IPS DF 4.7 (cell line): ENCODE data around the gene TTC16.

Experiments
- DNase-seq: peaks from one replicate; pipeline ENCODE4 v3.0.0-alpha.2; 2013; ENCODE audit warnings: low spot score; ENCODE audit errors: extremely low read depth

Gene TTC16

GRCh38 chr9:127763918-127764384, 48.1 kb downstream of the TTC16 start:
- no peak for DNase-seq

- DNase-seq, result no peak
Measured at GRCh38 chr9:127765418-127765817, 49.5 kb downstream of the TTC16 start.

GRCh38 chr9:127767410-127767809, 51.5 kb downstream of the TTC16 start:
- no peak for DNase-seq

- DNase-seq, result no peak
Measured at GRCh38 chr9:127767909-127768331, 52.0 kb downstream of the TTC16 start.

- no peak for DNase-seq
Measured at GRCh38 chr9:127768698-127769097, 52.8 kb downstream of the TTC16 start.

- no peak for DNase-seq
Measured at GRCh38 chr9:127769101-127769500, 53.2 kb downstream of the TTC16 start.

GRCh38 chr9:127769929-127770582, 54.2 kb downstream of the TTC16 start:
- no peak for DNase-seq

GRCh38 chr9:127770583-127770904, 54.7 kb downstream of the TTC16 start:
- DNase-seq, result no peak

- DNase-seq, result peak; percentile 84
Measured at GRCh38 chr9:127770905-127771569, 55.2 kb downstream of the TTC16 start.

GRCh38 chr9:127771570-127772189, 55.8 kb downstream of the TTC16 start:
- DNase-seq, result no peak

- no peak for DNase-seq
Measured at GRCh38 chr9:127772603-127773002, 56.7 kb downstream of the TTC16 start.

GRCh38 chr9:127773272-127773671, 57.4 kb downstream of the TTC16 start:
- no peak for DNase-seq

- no peak for DNase-seq
Measured at GRCh38 chr9:127773981-127774380, 58.1 kb downstream of the TTC16 start.

GRCh38 chr9:127776195-127776923, 60.5 kb downstream of the TTC16 start:
- no peak for DNase-seq

GRCh38 chr9:127776924-127777289, 61.0 kb downstream of the TTC16 start:
- no peak for DNase-seq

GRCh38 chr9:127777368-127777980, 61.6 kb downstream of the TTC16 start:
- no peak for DNase-seq

- DNase-seq, result no peak
Measured at GRCh38 chr9:127778280-127779135, 62.6 kb downstream of the TTC16 start, which contains the start of gene SH2D3C. TSS of gene SH2D3C (minus strand) at chr9:127778666. CDS start at chr9:127778627, 39 bp downstream.

GRCh38 chr9:127779136-127779981, 63.5 kb downstream of the TTC16 start:
- no peak for DNase-seq

GRCh38 chr9:127780126-127780885, 64.4 kb downstream of the TTC16 start:
- DNase-seq, result no peak
